ENCODE data around the gene ANXA2. TPM values are rescaled to one million over a fixed set of nuclear protein-coding genes. Genes with fewer than 3 reads are reported as not detected.

Gene ANXA2
- total RNA-seq, result 31.0 TPM

GRCh38 chr15:60397772-60398445 is at the start of gene ANXA2:
TSS of gene ANXA2 (minus strand) at chr15:60397986. CDS start at chr15:60386075, 11,911 bp downstream.

Small RNAs within 50 kb of the gene (small RNA-seq; reads per million reads assigned to genes)
- not detected for gene AC087385.3 (ENCODE audit: low replicate concordance)

Other genes with a start within 250 kb of the ANXA2 start
- gene ICE2, start 81.2 kb upstream of the ANXA2 start, total RNA-seq, result 79.5 TPM

Measured in parietal lobe (tissue), 2 donors.